Inflammatory macrophage treated with lipopolysaccharide for 4 hours (primary cell): ENCODE results near the gene GSG1L.

Experiments
- DNase-seq: peaks from one replicate; pipeline ENCODE4 v3.0.0-alpha.2; 2020

GSG1L gene

DNA sequence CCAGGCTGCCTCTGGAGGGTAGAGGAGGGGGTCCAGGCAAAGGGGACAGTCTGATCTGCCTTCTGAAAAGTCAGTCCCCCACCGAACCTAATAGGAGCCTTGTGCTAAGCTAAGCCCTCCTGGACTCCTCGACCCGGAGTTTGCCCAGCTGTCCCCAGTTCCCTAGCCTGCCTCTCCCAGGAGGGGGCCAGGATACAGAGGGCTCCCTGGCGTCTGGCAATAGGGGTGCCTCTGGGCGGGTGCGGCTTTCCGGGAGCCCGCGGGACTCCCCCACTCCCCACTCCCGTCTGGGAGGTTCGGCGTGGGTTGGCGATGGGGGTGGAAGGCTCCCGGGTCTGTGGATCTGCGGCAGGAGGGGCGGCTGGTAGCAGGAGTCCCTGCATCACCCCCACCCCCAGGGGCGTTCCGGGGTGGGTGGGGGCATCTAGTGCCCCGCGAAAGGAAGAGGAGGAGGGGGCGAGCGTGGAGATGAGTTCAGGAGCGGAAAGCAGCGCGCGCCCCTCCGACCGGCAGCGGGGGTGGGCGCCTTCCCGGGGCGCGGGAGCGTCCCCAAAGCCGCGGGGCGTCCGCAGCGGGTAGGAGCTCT lies 1.2 kb downstream of the GSG1L start:
- no peak for DNase-seq

DNA sequence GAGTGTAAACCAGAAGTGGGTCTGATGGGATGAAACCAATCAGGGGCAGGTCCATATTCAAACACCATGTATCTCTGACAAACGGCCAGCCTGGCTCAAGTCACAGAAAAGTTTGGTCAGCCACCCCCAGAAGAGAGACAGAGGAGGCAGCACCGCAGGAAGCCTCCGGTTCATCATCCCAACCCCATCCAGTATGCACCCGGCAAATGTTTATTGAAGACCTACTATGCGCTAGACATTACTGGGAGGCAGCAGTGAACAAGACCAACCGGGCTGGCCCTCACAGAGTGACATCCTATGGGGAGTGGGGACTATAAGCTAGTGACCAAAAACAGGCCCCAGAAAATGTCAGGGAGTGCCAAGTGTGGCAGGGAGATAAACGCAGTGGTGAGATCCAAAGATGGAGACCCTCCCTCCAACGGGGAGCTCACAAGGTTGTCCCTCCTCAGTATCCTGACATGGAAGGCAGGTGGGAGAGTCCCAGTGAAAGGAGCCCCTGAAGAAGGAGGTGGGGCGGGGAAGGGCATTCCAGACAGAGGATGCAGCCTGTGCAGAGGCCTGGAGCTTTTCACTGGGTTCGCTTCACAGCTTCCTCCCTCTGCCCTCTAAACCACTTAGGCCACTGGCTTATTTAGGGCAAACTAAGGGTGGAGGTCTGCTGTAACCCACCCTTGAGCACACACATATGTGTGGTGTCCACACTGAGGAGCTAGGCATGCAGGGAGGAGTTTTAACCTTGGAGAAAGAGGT lies 2.0 kb downstream of the GSG1L start:
- DNase-seq: no peak

DNA sequence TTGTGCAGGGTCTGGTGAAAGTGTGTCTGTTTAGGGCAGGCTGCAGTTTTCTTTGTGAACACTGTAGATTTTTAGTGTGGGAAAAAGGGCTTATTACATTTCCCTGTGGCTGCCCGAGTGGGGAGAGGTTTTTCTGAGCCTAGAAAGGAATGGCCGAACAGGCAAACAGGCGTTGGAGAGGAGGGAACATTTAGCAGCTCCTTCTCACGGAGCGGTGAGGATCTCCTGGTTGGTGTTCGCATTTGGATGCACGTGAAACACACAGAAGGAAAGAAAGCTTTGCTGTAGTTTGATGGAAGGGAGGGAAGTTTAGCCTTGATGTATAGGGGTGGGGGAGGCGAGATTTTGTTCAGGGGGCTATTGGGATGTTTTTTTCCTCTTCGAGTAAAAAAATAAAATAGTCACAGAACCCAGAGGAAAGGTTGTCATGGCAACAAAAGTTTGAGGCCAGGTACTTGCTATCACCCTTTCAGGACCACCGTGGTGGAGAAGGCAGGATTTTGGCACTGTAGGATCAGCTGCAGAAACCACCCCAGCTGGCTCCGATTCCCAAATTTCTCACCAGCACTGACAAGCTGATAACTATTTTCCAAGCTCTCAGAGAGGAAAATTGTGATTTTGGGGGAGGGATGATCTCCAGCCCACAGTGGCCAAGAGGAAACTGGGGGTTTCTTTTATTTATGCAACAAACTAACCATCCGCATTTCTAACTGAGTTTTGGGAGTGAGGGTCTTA lies 3.5 kb downstream of the GSG1L start:
- no peak for DNase-seq

DNA sequence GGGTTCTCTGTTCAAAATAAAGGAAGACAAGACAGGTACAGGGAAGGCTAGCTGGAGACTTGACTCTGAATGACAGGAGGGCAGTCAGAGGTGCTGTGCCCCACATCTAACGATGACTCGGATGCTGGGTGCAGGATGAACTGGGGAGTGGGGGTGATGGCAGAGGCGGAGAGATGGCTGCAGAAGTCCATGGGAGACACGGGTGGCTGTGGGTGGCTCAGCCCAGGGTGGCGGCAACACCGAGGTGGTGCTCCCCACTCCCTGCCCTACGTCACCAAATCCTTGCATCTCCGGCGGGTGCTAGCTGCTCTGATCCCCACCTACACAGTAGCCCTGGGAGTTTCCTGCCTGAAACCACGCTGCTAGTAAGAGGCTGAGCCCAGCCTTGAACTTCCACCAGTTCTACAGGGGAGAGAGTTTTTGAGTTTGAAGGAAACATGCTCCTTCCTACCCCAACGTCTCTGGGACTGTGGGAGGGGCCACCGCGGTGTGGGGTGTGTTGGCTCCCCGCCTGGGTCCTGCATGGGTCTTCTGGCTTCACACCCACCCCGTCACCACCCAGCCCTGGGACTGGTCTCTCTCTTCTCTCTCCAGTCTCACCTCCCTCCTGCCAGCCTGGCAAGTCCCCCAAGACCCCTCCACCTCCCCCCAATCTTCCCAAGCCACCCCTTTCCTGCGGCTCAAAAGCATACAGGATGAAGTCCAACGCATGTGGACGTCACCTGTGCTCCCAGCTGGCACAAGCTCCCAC lies 4.5 kb downstream of the GSG1L start:
- DNase-seq: no peak

- DNase-seq: no peak
These were observed 5.6 kb downstream of the GSG1L start for GRCh38 chr16:28057949-28058348.

- DNase-seq: no peak
These were observed 10.1 kb downstream of the GSG1L start for GRCh38 chr16:28053461-28053860.

GRCh38 chr16:28052274-28053128 lies 11.0 kb downstream of the GSG1L start:
- DNase-seq: no peak

GRCh38 chr16:28051486-28051885 lies 12.0 kb downstream of the GSG1L start:
- no peak for DNase-seq

DNA sequence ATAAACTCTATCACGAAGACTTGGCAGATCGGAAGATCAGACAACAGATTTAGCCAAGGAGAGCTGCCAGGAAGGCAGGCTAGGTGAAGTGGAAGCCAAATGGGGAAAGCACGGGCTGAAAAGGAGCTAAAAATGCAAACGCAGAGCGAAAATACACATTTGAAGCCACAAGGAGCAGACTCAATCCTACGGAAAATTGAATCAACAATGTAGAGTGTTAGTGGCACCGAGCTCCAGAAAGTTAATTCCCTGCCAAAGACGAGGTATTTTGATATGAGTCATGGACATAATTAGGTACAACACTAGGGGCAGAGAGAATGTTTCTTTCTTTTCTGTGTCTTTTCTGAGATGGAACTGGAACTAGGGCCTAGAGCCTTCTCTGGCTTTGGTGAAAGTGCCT lies 20.7 kb downstream of the GSG1L start:
- DNase-seq: no peak

- no peak for DNase-seq
These were observed 21.9 kb downstream of the GSG1L start for GRCh38 chr16:28041615-28042014.

GRCh38 chr16:28040039-28040438 lies 23.5 kb downstream of the GSG1L start:
- DNase-seq: no peak

DNA sequence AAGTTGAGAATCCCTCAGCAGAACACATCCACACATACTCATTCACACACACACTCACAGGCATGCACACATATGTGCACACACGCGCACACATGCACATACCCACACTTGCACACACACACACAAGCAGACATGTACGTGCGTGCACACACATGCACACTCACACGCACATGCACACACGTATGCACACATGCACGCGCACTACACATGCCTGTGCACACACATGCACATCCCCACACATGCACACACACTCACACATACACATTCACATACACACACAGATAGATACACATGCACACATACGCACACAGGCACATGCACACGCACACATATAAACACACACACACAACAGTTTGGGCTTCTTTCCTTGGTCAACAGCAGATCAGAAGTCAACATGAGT lies 24.0 kb downstream of the GSG1L start:
- no peak for DNase-seq

DNA sequence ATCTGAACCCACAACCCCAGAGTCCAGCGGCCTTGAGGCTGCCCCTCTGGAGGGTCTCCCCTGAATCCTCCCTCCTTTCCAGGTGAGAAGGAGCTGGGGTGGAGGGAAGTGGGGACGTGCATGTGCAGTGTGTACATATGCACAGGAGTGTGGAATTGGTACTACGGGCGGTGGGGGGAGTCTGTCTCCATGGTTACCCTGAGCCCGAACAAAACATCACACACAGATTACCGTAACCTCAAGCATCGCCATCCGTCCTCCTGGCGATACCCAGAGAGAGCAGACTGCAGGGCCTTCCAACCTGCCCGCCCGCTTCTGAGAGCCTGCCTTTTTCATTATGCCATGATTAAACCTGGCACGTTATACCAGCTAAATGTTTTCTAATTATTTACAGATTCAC lies 25.1 kb downstream of the GSG1L start:
- no peak for DNase-seq

- DNase-seq: no peak
These were observed 27.6 kb downstream of the GSG1L start for GRCh38 chr16:28035866-28036393.

- no peak for DNase-seq
These were observed 29.6 kb downstream of the GSG1L start for GRCh38 chr16:28033870-28034269.

GRCh38 chr16:28029387-28030002 lies 34.0 kb downstream of the GSG1L start:
- no peak for DNase-seq

GRCh38 chr16:28027055-28027454 lies 36.5 kb downstream of the GSG1L start:
- DNase-seq: no peak

- no peak for DNase-seq
These were observed 37.9 kb downstream of the GSG1L start for GRCh38 chr16:28025631-28026030.

DNA sequence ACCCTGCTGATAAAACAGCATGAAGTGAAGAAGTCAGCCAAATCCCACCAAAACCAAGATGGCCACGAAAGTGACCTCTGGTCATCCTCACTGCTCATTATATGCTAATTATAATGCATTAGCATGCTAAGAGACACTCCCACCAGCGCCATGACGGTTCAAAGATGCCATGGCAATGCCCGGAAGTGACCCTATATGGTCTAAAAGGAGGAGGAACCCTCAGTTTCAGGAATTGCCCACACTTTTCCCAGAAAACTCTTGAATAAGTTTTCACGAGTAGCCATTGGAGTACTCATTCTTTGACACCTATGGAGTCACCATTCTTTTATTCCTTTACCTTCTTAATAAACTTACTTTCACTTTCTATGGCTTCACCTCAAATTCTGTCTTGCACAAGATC lies 44.3 kb downstream of the GSG1L start:
- no peak for DNase-seq

GRCh38 chr16:28014851-28015250 lies 48.7 kb downstream of the GSG1L start:
- no peak for DNase-seq

- DNase-seq: no peak
These were observed 49.6 kb downstream of the GSG1L start for GRCh38 chr16:28013878-28014277.

- DNase-seq: no peak
These were observed 50.1 kb downstream of the GSG1L start for GRCh38 chr16:28013392-28013791.
